CD4-positive, alpha-beta T cell (primary cell): ENCODE measurements around the gene C12orf56. TPM values are rescaled to one million over a fixed set of nuclear protein-coding genes. Genes with fewer than 3 reads are reported as not detected.

Experiments used
- ATAC-seq: fragments of 200-7000 bp; cut with Tn5 transposase; one replicate; pipeline ENCODE4 v1.10.0; 2022; ENCODE audit warnings: mild to moderate bottlenecking; ENCODE audit not compliant: poor library complexity
- CTCF ChIA-PET: fragments of 350-600 bp; sonication (Branson Sonifier 250); formaldehyde crosslinking; loops from one replicate; lab custom pipeline; 2021; ENCODE audit warnings: antibody characterized with exemption, inconsistent platforms; lab: Charles Lee
- POLR2A ChIA-PET: fragments of 350-600 bp; sonication (Branson Sonifier 250); formaldehyde crosslinking; loops from one replicate; lab custom pipeline; 2021; ENCODE audit warnings: antibody characterized with exemption, inconsistent platforms; lab: Charles Lee
- DNase-seq, 14 experiments: peaks; one replicate each; pipeline ENCODE4 v3.0.0-alpha.2; 2013 to 2020; ENCODE audit warnings: mixed read lengths in 2 of 14
- H3K27ac ChIP-seq, 2 donors: one replicate each; pipeline versions ENCODE4 v1.5.1 to v1.7.0; 2013; ENCODE audit warnings: low read length in 2 of 2, low read depth in 1 of 2, mild to moderate bottlenecking in 1 of 2
- H3K27me3 ChIP-seq, 2 experiments: 1 replicate in 1 of 2; 2 replicates in 1 of 2; pipeline versions ENCODE4 v1.6.1 to v1.7.0; 2013; ENCODE audit warnings: low read length in 2 of 2, control low read depth in 1 of 2, mild to moderate bottlenecking in 1 of 2, moderate library complexity in 1 of 2; ENCODE audit not compliant: insufficient read depth in 2 of 2, control insufficient read depth in 1 of 2
- H3K36me3 ChIP-seq: one replicate; pipeline ENCODE4 v1.6.1; 2013; ENCODE audit warnings: low read length, control low read depth; ENCODE audit not compliant: insufficient read depth
- H3K4me1 ChIP-seq: one replicate; pipeline ENCODE4 v1.6.1; 2013; ENCODE audit warnings: low read length, control low read depth; ENCODE audit not compliant: insufficient read depth
- H3K4me3 ChIP-seq: one replicate; pipeline ENCODE4 v1.5.1; 2013; ENCODE audit warnings: mild to moderate bottlenecking, low read length, moderate library complexity
- H3K9me3 ChIP-seq, 2 experiments: 1 replicate in 1 of 2; 2 replicates in 1 of 2; pipeline versions ENCODE4 v1.6.1 to v1.7.0; 2013; ENCODE audit warnings: low read length in 2 of 2, mild to moderate bottlenecking in 2 of 2, control low read depth in 1 of 2, moderate library complexity in 1 of 2; ENCODE audit not compliant: control insufficient read depth in 1 of 2, insufficient read depth in 1 of 2
- H3K27ac Mint-ChIP-seq: one replicate; pipeline ENCODE4 v1.8.0; 2020; ENCODE audit warnings: mixed read lengths
- H3K27me3 Mint-ChIP-seq: one replicate; pipeline ENCODE4 v1.8.0; 2021; ENCODE audit warnings: mixed read lengths
- H3K36me3 Mint-ChIP-seq: one replicate; pipeline ENCODE4 v1.8.0; 2021; ENCODE audit warnings: low read depth, mixed read lengths
- H3K4me1 Mint-ChIP-seq: one replicate; pipeline ENCODE4 v1.8.0; 2021; ENCODE audit warnings: low read depth, mixed read lengths
- H3K4me3 Mint-ChIP-seq: one replicate; pipeline ENCODE4 v1.8.0; 2020; ENCODE audit warnings: mild to moderate bottlenecking, mixed read lengths
- H3K9me3 Mint-ChIP-seq: one replicate; pipeline ENCODE4 v1.8.0; 2020; ENCODE audit warnings: mixed read lengths
- CTCF ChIP-seq: fragments of 200-600 bp; IDR thresholded peaks from one replicate; pipeline ENCODE4 v1.8.0; 2022; ENCODE audit warnings: antibody characterized with exemption, mild to moderate bottlenecking
- intact Hi-C, 2 experiments: fragments of 100-400 bp; cut with DNase I in 1 of 2; cut with micrococcal nuclease in 1 of 2; formaldehyde crosslinking; loops; one replicate each; pipeline versions ENCODE4 v1.15.1 to v1.9.0; 2023 to 2025; cut with DNase I, micrococcal nuclease
- total RNA-seq, 174 experiments: library from RNA in 2 of 174; stranded (reverse) in 2 of 174; gene quantifications; one replicate each; pipeline ENCODE4 v1.2.3 and lab custom pipeline; 2021 to 2026

C12orf56 gene
- total RNA-seq, 2 experiments from 2014 or later: 0.08 to 0.17 TPM

GRCh38 chr12:64431791-64432190 is 41.2 kb upstream of the C12orf56 start:
- no peak overlapping the region for H3K4me3 Mint-ChIP-seq
- intact Hi-C loops: no loop called here
- H3K36me3 ChIP-seq: peaks cover 92% of the 10 kb centered on the region

DNA sequence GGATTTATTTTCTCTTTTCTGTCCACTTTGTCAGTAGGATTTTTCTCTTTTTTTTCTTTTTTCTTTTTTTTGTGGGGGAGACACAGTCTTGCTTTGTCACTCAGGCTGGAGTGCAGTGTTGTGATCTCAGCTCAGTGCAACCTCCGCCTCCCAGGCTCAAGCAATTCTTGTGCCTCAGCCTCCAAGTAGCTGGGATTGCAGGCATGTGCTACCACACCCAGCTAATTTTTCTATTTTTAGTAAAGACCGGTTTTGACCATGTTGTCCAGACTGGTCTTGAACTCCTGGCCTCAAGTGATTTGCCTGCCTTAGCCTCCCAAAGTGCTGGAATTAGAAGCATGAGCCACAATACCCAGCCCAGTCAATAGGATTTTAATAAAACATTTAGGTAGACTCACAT is 40.3 kb upstream of the C12orf56 start:
- CTCF ChIA-PET: interaction anchor here (1.4 kb wide), 1 partner anchor 10 kb away, joined by 3 read pairs; no protein-coding TSS in a partner anchor

More at GRCh38 chr12:64431791-64432190, 41.2 kb upstream of the C12orf56 start:
- Histone ChIP-seq H3K27ac (no peak overlapping the region), H3K27me3 (no peaks in the 10 kb centered on the region), H3K4me1 (no peaks in the 10 kb centered on the region), H3K9me3 (no peaks in the 10 kb centered on the region), H3K4me3 (no peak overlapping the region)
- H3K9me3 Mint-ChIP-seq: no peaks in the 10 kb centered on the region
- TF ChIP-seq CTCF: no peak
- ChIA-PET POLR2A (no interaction called here), CTCF (interaction anchor here (1.4 kb wide), 1 partner anchor 9 kb away, joined by 3 read pairs; no protein-coding TSS in a partner anchor)
- H3K4me1 Mint-ChIP-seq: no peaks in the 10 kb centered on the region
- ATAC-seq (no peak), DNase-seq (no peak)
- no peak overlapping the region for H3K27ac Mint-ChIP-seq
- H3K36me3 Mint-ChIP-seq: peaks cover 95% of the 10 kb centered on the region
- no peaks in the 10 kb centered on the region for H3K27me3 Mint-ChIP-seq

GRCh38 chr12:64428956-64429355 is 38.4 kb upstream of the C12orf56 start:
- no peak for ATAC-seq
- Histone ChIP-seq H3K27ac (no peak overlapping the region), H3K9me3 (no peaks in the 10 kb centered on the region), H3K4me3 (no peak overlapping the region), H3K36me3 (peaks cover 93% of the 10 kb centered on the region), H3K27me3 (no peaks in the 10 kb centered on the region), H3K4me1 (no peaks in the 10 kb centered on the region)
- Mint-ChIP-seq H3K4me1 (no peaks in the 10 kb centered on the region), H3K27ac (no peak overlapping the region), H3K9me3 (no peaks in the 10 kb centered on the region), H3K36me3 (peaks cover 97% of the 10 kb centered on the region), H3K4me3 (no peak overlapping the region), H3K27me3 (no peaks in the 10 kb centered on the region)
- TF ChIP-seq CTCF: no peak
- ChIA-PET POLR2A (no interaction called here), CTCF (interaction anchor here (1.3 kb wide), 1 partner anchor 28 kb away, joined by 3 read pairs; no protein-coding TSS in a partner anchor)
- no peak for DNase-seq
- intact Hi-C loops: no loop called here

More for the DNA sequence above, 40.3 kb upstream of the C12orf56 start:
- Histone ChIP-seq H3K4me1 (no peaks in the 10 kb centered on the region), H3K27ac (no peak overlapping the region), H3K4me3 (no peak overlapping the region), H3K9me3 (no peaks in the 10 kb centered on the region), H3K36me3 (peaks cover 92% of the 10 kb centered on the region), H3K27me3 (no peaks in the 10 kb centered on the region)
- DNase-seq: no peak
- Mint-ChIP-seq H3K27ac (no peak overlapping the region), H3K36me3 (peaks cover 96% of the 10 kb centered on the region), H3K9me3 (no peaks in the 10 kb centered on the region), H3K4me3 (no peak overlapping the region), H3K27me3 (no peaks in the 10 kb centered on the region), H3K4me1 (no peaks in the 10 kb centered on the region)
- no peak for ATAC-seq
- no peak for TF ChIP-seq CTCF
- POLR2A ChIA-PET: interaction anchor here (0.6 kb wide), 1 partner anchor 24 kb away, joined by 3 read pairs; no protein-coding TSS in a partner anchor
- intact Hi-C loops: no loop called here
